Measurements from ENCODE around the gene MYPOP. TPM values are rescaled to one million over a fixed set of nuclear protein-coding genes. Genes with fewer than 3 reads are reported as not detected.

Gene MYPOP
- total and polyA plus RNA-seq, 10 of the 15 experiments (the other 5 are each of a cell fraction or from before 2014, with no cell fraction given) = 0.47 to 9.4 (median 1.4) TPM

DNA sequence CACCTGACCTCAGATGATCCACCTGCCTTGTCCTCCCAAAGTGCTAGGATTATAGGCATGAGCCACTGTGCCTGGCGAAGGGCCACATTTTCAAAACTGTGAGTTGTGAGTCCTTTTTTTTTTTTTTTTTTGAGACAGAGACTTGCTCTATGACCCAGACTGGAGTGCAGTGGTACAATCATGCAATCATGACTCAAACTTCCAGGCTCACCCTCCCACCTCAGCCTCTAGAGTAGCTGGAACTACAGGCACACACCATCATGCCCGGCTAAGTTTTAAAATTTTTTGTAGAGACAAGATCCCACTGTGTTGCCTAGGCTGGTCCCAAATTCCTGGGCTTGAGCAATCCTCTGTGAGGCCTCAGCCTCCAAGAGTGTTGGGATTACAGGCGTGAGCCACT lies 3.8 kb upstream of the MYPOP start:
- FAIRE-seq (no peak), DNase-seq (ENCODE audit: low read depth, low spot score) (no peak), ATAC-seq (no peak)
- WGBS (ENCODE audit: insufficient coverage, insufficient replicate concordance, low lambda C conversion rate, missing lambda C conversion rate) = 37% methylated on average over 3 of the region's 3 CpGs
- Histone ChIP-seq H3K36me3 (ENCODE audit: control insufficient read depth in 2 of 2, insufficient read depth in 2 of 2, low read length in 1 of 2) (no peaks in the 10 kb centered on the region), H3K9ac (ENCODE audit: control insufficient read depth, insufficient read depth, low read length) (no peak overlapping the region), H3K4me1 (ENCODE audit: control insufficient read depth, insufficient read depth, low read length) (peaks cover 4% of the 10 kb centered on the region), H3K79me2 (ENCODE audit: control insufficient read depth, insufficient read depth, low read length) (peaks cover 6% of the 10 kb centered on the region), H4K20me1 (ENCODE audit: control insufficient read depth, insufficient read depth) (no peaks in the 10 kb centered on the region), H3K27me3 (replicated peaks in 1 of 2; ENCODE audit: control insufficient read depth in 2 of 2, insufficient read depth in 2 of 2, low read length in 1 of 2) (no peaks in the 10 kb centered on the region), H3K4me3 (no peak overlapping the region), H3K4me2 (ENCODE audit: control insufficient read depth, insufficient read depth) (no peak overlapping the region), H3K27ac (ENCODE audit: control insufficient read depth, insufficient read depth) (no peak overlapping the region), H2AFZ (ENCODE audit: control insufficient read depth, low read depth, low read length) (no peak overlapping the region), H3K9me3 (replicated peaks; ENCODE audit: control insufficient read depth, insufficient read depth, low read length) (no peaks in the 10 kb centered on the region)
- ChIA-PET SMC1A (ENCODE audit: uncharacterized antibody, unreplicated experiment) (no interaction called here), RAD21 (ENCODE audit: unreplicated experiment) (no interaction called here), CTCF (no interaction called here), POLR2A (no interaction called here)
- BruUV-seq (replicated peaks) = no TSS peak
- TF ChIP-seq IKZF2 (IDR thresholded peaks at IDR 0.05) = no peak
- TF ChIP-seq MEF2A (IDR thresholded peaks at IDR 0.05; ENCODE audit: insufficient read depth, low read depth, low read length) = no peak
- no peak for TF ChIP-seq SRF (IDR thresholded peaks at IDR 0.05; ENCODE audit: low read depth in 2 of 2, low read length in 2 of 2)
- no peak for TF ChIP-seq CHD2 (IDR thresholded peaks at IDR 0.05; ENCODE audit: borderline replicate concordance, low read depth, low read length)
- TF ChIP-seq POLR2AphosphoS2 (IDR thresholded peaks at IDR 0.05; ENCODE audit: low read depth, low read length) = no peak
- no peak for TF ChIP-seq SMAD5 (IDR thresholded peaks at IDR 0.05; ENCODE audit: low read depth)
- in situ Hi-C loops (cut with MboI) (no loop called here), intact Hi-C loops (cut with micrococcal nuclease; ENCODE audit: unreplicated experiment) (no loop called here)

- SMC1A ChIA-PET (ENCODE audit: uncharacterized antibody, unreplicated experiment) = no interaction called here
- ATAC-seq (no peak), FAIRE-seq (no peak), DNase-seq (ENCODE audit: low read depth, low spot score) (no peak)
- no peak overlapping the region for H2AFZ ChIP-seq (ENCODE audit: control insufficient read depth, low read depth, low read length)
- no peaks in the 10 kb centered on the region for H3K27me3 ChIP-seq (replicated peaks in 1 of 2; ENCODE audit: control insufficient read depth in 2 of 2, insufficient read depth in 2 of 2, low read length in 1 of 2)
- CTCF ChIA-PET = no interaction called here
- no peaks in the 10 kb centered on the region; a peak in 1 of 4 replicates for H3K36me3 ChIP-seq (ENCODE audit: control insufficient read depth in 2 of 2, insufficient read depth in 2 of 2, low read length in 1 of 2)
- H3K4me3 ChIP-seq = no peak overlapping the region
- H3K27ac ChIP-seq (ENCODE audit: control insufficient read depth, insufficient read depth) = no peak overlapping the region
- H4K20me1 ChIP-seq (ENCODE audit: control insufficient read depth, insufficient read depth) = no peaks in the 10 kb centered on the region
- in situ Hi-C loops (cut with MboI) = no loop called here
- H3K4me1 ChIP-seq (ENCODE audit: control insufficient read depth, insufficient read depth, low read length) = peaks cover 10% of the 10 kb centered on the region
- 57% methylated on average over 10 of the region's 10 CpGs for WGBS (ENCODE audit: insufficient coverage, insufficient replicate concordance, low lambda C conversion rate, missing lambda C conversion rate)
- no peak overlapping the region for H3K9ac ChIP-seq (ENCODE audit: control insufficient read depth, insufficient read depth, low read length)
- H3K9me3 ChIP-seq (replicated peaks; ENCODE audit: control insufficient read depth, insufficient read depth, low read length) = no peaks in the 10 kb centered on the region
- BruUV-seq (replicated peaks) = no TSS peak
- peaks cover 8% of the 10 kb centered on the region for H3K79me2 ChIP-seq (ENCODE audit: control insufficient read depth, insufficient read depth, low read length)
- POLR2A ChIA-PET = interaction anchor here (0.6 kb wide), 1 partner anchor 1222 kb away, joined by 3 read pairs; no protein-coding TSS in a partner anchor
- intact Hi-C loops (cut with micrococcal nuclease; ENCODE audit: unreplicated experiment) = no loop called here
- RAD21 ChIA-PET (ENCODE audit: unreplicated experiment) = no interaction called here
- H3K4me2 ChIP-seq (ENCODE audit: control insufficient read depth, insufficient read depth) = no peak overlapping the region
- TF ChIP-seq BACH1 (IDR thresholded peaks at IDR 0.05; ENCODE audit: borderline replicate concordance) (no peak), FOXK2 (IDR thresholded peaks at IDR 0.05) (no peak), CHD4 (IDR thresholded peaks at IDR 0.05) (no peak), RELA (IDR thresholded peaks at IDR 0.05; ENCODE audit: borderline replicate concordance, partially characterized antibody) (no peak), NR2C2 (IDR thresholded peaks at IDR 0.05; ENCODE audit: borderline replicate concordance, control insufficient read depth, insufficient read length, low read depth) (no peak), PKNOX1 (IDR thresholded peaks at IDR 0.05) (no peak), PML (IDR thresholded peaks at IDR 0.05; ENCODE audit: low read length) (no peak), TAF1 (IDR thresholded peaks at IDR 0.05; ENCODE audit: borderline replicate concordance, low read depth, low read length) (no peak), IRF4 (IDR thresholded peaks at IDR 0.05; ENCODE audit: low read depth, low read length) (no peak), NFXL1 (IDR thresholded peaks at IDR 0.05; ENCODE audit: borderline replicate concordance) (no peak), BHLHE40 (IDR thresholded peaks at IDR 0.05; ENCODE audit: borderline replicate concordance in 1 of 2, low read depth in 2 of 2, low read length in 1 of 2) (no peak)
- TF ChIP-seq, protein P1, sequence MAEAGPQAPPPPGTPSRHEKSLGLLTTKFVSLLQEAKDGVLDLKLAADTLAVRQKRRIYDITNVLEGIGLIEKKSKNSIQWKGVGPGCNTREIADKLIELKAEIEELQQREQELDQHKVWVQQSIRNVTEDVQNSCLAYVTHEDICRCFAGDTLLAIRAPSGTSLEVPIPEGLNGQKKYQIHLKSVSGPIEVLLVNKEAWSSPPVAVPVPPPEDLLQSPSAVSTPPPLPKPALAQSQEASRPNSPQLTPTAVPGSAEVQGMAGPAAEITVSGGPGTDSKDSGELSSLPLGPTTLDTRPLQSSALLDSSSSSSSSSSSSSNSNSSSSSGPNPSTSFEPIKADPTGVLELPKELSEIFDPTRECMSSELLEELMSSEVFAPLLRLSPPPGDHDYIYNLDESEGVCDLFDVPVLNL (IDR thresholded peaks at IDR 0.05; ENCODE audit: low read depth, low read length) = no peak
Observed at GRCh38 chr19:45905011-45905410, 2.6 kb upstream of the MYPOP start.

Data from GM12878 (cell line).